Gastrocnemius medialis (tissue), 4 donors: ENCODE data around the gene ADORA2B. TPM values are rescaled to one million over a fixed set of nuclear protein-coding genes. Genes with fewer than 3 reads are reported as not detected.

Experiments
- ATAC-seq, 2 donors: fragments of 150-250 bp; one replicate each; pipeline ENCODE4 v1.9.1; 2016
- DNase-seq, 2 donors: peaks; one replicate each; pipeline ENCODE4 v3.0.0-alpha.2; 2019
- H3K27ac ChIP-seq, 4 donors: fragments of 200-600 bp; sonication (generic); 1 replicate in 1 of 4; 2 replicates in 3 of 4; pipeline ENCODE4 v1.5.1; 2016 to 2018; ENCODE audit warnings: mild to moderate bottlenecking in 2 of 4, moderate library complexity in 1 of 4
- H3K27me3 ChIP-seq, 3 donors: fragments of 200-600 bp; sonication (generic) in 2 of 3; 1 replicate in 1 of 3; 2 replicates in 2 of 3; pipeline versions ENCODE4 v1.5.1 to v1.6.0; 2016 to 2019; ENCODE audit warnings: mild to moderate bottlenecking in 1 of 3, moderate library complexity in 1 of 3
- H3K36me3 ChIP-seq, 2 donors: fragments of 200-600 bp; sonication (generic) in 1 of 2; one replicate each; pipeline ENCODE4 v1.5.1; 2017 to 2018
- H3K4me1 ChIP-seq, 2 donors: fragments of 200-600 bp; sonication (generic) in 1 of 2; one replicate each; pipeline ENCODE4 v1.5.1; 2016 to 2017; ENCODE audit warnings: mild to moderate bottlenecking in 2 of 2
- H3K4me3 ChIP-seq, 4 donors: fragments of 200-600 bp; sonication (generic) in 3 of 4; 1 replicate in 1 of 4; 2 replicates in 3 of 4; pipeline ENCODE4 v1.5.1; 2016 to 2019; ENCODE audit warnings: mild to moderate bottlenecking in 2 of 4
- H3K9me3 ChIP-seq, 3 donors: fragments of 200-600 bp; sonication (generic) in 2 of 3; 1 replicate in 1 of 3; 2 replicates in 2 of 3; pipeline ENCODE4 v1.5.1; 2016 to 2019
- POLR2A ChIP-seq, 2 donors: fragments of 450-650 bp; IDR thresholded peaks; one replicate each; pipeline ENCODE4 v1.6.1; 2017; ENCODE audit warnings: antibody characterized with exemption in 2 of 2, mild to moderate bottlenecking in 2 of 2, moderate library complexity in 2 of 2
- in situ Hi-C, 4 donors: fragments of 200-750 bp; cut with MboI; loops; one replicate each; pipeline versions ENCODE4 v1.15.0 to v1.8.0; 2017; ENCODE audit warnings: low sequenced_read_pairs in 4 of 4
- intact Hi-C: fragments of 100-400 bp; cut with DNase I; formaldehyde crosslinking; loops from one replicate; pipeline ENCODE4 v1.15.1; 2023; ENCODE audit warnings: low total_unique reads
- total RNA-seq, 4 donors: library from RNA; depleted of rRNA; stranded (reverse); fragments of >200 nt; gene quantifications; one replicate each; pipeline versions ENCODE4 v1.1.0 to v1.2.3, GENCODE V29; 2016
- TF ChIP-seq, protein P1 (sequence below), 5 experiments: fragments of 450-650 bp in 3 of 5; fragments of 200-600 bp in 2 of 5; sonication (generic) in 2 of 5; IDR thresholded peaks in 4 of 5; conservative IDR thresholded peaks in 1 of 5; 1 replicate in 4 of 5; 2 replicates in 1 of 5; pipeline ENCODE4 v1.5.1; 2016 to 2019; ENCODE audit warnings: antibody characterized with exemption in 5 of 5, mild to moderate bottlenecking in 3 of 5, moderate library complexity in 3 of 5

The ADORA2B gene
- total RNA-seq, 4 donors from 2014 or later, result 0.25 to 1.4 TPM; not detected in 2

DNA sequence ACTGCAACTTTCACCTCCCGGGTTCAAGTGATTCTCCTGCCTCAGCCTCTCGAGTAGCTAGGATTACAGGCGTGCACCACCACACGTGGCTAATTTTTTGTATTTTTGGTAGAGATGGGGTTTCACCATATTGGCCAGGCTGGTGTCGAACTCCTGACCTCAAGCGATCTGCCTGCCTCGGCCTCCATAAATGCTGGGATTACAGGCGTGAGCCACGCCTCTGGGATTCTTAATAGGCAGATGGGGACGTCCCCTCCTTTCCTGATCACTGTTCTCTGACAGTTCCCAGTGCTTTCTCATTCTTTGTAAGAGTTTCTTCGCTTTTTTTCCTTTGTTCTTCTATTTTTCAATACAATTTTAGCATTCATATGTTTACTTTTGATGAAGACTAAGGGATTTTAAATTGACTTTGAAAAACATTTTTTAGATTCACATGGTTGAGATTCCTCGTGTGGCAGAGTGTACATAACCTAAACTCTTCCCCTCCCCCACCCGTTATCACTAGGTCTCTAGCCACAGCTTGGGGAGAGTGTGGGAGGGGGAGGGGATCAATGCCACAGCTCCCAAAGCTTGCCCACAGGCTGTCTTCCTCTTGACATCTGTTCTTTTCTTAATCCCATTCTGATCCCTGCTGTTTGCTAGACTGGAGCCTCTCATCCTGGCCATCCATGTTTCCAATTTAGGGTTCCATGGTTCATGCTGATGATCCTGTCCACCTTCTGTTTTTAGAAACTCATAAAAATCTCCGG lies 11.0 kb downstream of the ADORA2B start:
- Histone ChIP-seq H3K27ac (no peak overlapping the region), H3K9me3 (no peaks in the 10 kb centered on the region), H3K27me3 (no peaks in the 10 kb centered on the region), H3K4me3 (no peak overlapping the region), H3K36me3 (no peaks in the 10 kb centered on the region), H3K4me1 (no peaks in the 10 kb centered on the region)
- in situ Hi-C loops, result loop anchor here in 1 of 4 donors (25.0 kb wide), 1 partner anchor 106 kb away; no protein-coding TSS in a partner anchor
- DNase-seq (no peak), ATAC-seq (no peak)
- intact Hi-C loops, result no loop called here
- no peak for TF ChIP-seq POLR2A (IDR thresholded peaks at IDR 0.05)
- TF ChIP-seq, protein P1, sequence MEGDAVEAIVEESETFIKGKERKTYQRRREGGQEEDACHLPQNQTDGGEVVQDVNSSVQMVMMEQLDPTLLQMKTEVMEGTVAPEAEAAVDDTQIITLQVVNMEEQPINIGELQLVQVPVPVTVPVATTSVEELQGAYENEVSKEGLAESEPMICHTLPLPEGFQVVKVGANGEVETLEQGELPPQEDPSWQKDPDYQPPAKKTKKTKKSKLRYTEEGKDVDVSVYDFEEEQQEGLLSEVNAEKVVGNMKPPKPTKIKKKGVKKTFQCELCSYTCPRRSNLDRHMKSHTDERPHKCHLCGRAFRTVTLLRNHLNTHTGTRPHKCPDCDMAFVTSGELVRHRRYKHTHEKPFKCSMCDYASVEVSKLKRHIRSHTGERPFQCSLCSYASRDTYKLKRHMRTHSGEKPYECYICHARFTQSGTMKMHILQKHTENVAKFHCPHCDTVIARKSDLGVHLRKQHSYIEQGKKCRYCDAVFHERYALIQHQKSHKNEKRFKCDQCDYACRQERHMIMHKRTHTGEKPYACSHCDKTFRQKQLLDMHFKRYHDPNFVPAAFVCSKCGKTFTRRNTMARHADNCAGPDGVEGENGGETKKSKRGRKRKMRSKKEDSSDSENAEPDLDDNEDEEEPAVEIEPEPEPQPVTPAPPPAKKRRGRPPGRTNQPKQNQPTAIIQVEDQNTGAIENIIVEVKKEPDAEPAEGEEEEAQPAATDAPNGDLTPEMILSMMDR (IDR thresholded peaks at IDR 0.05 in 4 of 5, conservative IDR thresholded peaks at IDR 0.05 in 1 of 5), result no peak

DNA sequence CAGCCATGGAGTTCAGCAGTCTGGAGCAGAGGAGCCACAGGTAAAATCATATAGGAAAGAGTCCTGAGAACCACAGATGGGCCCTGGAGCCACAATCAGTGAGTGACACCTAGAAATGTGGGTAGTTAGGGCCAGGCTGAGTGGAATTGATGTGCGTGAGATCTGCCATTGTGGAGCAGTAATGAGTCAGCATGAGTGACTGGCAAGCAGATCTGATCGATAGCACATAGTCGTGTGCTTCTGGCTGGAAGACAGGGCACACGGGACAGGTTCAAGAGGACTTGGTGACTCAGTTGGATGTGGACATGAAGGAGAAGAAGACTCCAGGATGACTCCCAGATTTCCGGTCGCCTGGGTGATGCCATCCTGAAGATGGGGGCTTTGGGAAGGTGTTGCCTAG lies 12.3 kb downstream of the ADORA2B start:
- in situ Hi-C loops (loop anchor here in 1 of 4 donors (25.0 kb wide), 1 partner anchor 105 kb away; no protein-coding TSS in a partner anchor), intact Hi-C loops (no loop called here)
- no peak for DNase-seq
- no peak for ATAC-seq
- TF ChIP-seq, protein P1 (IDR thresholded peaks at IDR 0.05 in 4 of 5, conservative IDR thresholded peaks at IDR 0.05 in 1 of 5), result no peak
- TF ChIP-seq POLR2A (IDR thresholded peaks at IDR 0.05), result no peak
- H3K36me3 ChIP-seq, result no peaks in the 10 kb centered on the region
- H3K27ac ChIP-seq, result no peak overlapping the region
- no peaks in the 10 kb centered on the region for H3K9me3 ChIP-seq
- no peaks in the 10 kb centered on the region for H3K4me1 ChIP-seq
- H3K27me3 ChIP-seq, result no peaks in the 10 kb centered on the region
- H3K4me3 ChIP-seq, result no peak overlapping the region

DNA sequence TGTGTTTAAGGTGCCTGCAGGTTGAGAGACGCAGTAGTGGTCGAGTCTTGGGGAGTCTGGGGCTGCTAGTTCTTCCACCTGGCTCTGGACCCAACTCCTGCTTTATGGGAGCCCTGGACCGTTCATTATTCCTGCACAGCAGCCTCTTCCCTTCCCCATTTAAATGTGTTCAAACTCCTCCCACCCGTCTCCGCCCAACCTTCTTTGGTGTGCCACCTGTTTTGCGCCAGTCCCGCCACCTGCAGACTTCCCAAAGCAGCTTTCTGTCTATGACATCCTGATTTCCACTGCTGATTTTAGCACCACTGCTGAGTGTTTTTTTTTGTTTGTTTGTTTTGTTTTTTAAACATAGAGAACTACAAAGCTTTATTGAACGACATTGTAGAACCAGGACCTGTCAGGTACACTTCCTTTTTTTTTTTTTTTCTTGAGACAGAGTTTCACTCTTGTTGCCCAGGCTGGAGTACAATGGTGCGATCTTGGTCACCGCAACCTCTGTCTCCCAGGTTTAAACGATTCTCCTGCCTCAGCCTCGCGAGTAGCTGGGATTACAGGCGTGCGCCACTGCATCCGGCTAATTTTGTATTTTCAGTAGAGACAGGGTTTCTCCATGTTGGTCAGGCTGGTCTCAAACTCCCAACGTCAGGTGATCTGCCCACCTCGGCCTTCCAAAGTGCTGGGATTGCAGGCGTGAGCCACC lies 12.8 kb downstream of the ADORA2B start:
- no peaks in the 10 kb centered on the region for H3K4me1 ChIP-seq
- H3K27ac ChIP-seq, result no peak overlapping the region
- in situ Hi-C loops, result loop anchor here in 1 of 4 donors (25.0 kb wide), 1 partner anchor 105 kb away; no protein-coding TSS in a partner anchor
- TF ChIP-seq POLR2A (IDR thresholded peaks at IDR 0.05), result no peak
- TF ChIP-seq, protein P1 (IDR thresholded peaks at IDR 0.05 in 4 of 5, conservative IDR thresholded peaks at IDR 0.05 in 1 of 5), result no peak
- no peak overlapping the region for H3K4me3 ChIP-seq
- intact Hi-C loops, result no loop called here
- no peaks in the 10 kb centered on the region for H3K9me3 ChIP-seq
- H3K36me3 ChIP-seq, result no peaks in the 10 kb centered on the region
- no peak for DNase-seq
- ATAC-seq, result no peak
- H3K27me3 ChIP-seq, result no peaks in the 10 kb centered on the region

DNA sequence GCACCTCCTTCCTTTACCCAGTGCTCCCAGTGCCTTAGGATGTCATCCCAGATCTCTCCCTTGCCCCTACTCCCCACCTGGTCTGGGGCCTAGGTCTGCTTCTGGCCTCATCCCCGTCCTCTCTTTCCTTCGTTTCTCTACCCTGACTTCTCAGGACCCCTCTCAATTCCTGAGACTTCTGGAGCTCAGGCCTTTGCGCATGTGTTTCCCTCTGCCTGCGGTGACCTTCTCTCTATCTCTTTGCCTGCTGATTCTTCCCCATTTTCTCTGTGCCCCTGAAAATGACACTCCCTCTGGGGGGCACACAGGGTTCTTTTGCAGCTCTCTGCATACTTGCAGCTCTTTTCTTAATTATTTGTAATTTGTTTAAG lies 13.5 kb downstream of the ADORA2B start:
- Histone ChIP-seq H3K36me3 (no peaks in the 10 kb centered on the region), H3K4me3 (no peak overlapping the region), H3K27me3 (no peaks in the 10 kb centered on the region), H3K4me1 (no peaks in the 10 kb centered on the region), H3K9me3 (no peaks in the 10 kb centered on the region), H3K27ac (no peak overlapping the region)
- no peak for ATAC-seq
- TF ChIP-seq, protein P1 (IDR thresholded peaks at IDR 0.05 in 4 of 5, conservative IDR thresholded peaks at IDR 0.05 in 1 of 5), result no peak
- no peak for TF ChIP-seq POLR2A (IDR thresholded peaks at IDR 0.05)
- in situ Hi-C loops, result loop anchor here in 1 of 4 donors (25.0 kb wide), 1 partner anchor 104 kb away; no protein-coding TSS in a partner anchor
- intact Hi-C loops, result no loop called here
- no peak for DNase-seq
